Measurements from ENCODE around the gene OVCH1. TPM values are rescaled to one million over a fixed set of nuclear protein-coding genes. Genes with fewer than 3 reads are reported as not detected.

Gene OVCH1
- total RNA-seq, 1 experiment from 2014 or later, result 0.04 TPM

- POLR2A ChIA-PET, result no interaction called here
- Mint-ChIP-seq H3K4me1 (no peaks in the 10 kb centered on the region), H3K36me3 (no peaks in the 10 kb centered on the region), H3K4me3 (no peak overlapping the region), H3K27me3 (ENCODE audit: low read depth) (no peaks in the 10 kb centered on the region; the same call in 1 of the 2 replicates), H3K27ac (no peak overlapping the region), H3K9me3 (no peaks in the 10 kb centered on the region)
- TF ChIP-seq, protein P1, sequence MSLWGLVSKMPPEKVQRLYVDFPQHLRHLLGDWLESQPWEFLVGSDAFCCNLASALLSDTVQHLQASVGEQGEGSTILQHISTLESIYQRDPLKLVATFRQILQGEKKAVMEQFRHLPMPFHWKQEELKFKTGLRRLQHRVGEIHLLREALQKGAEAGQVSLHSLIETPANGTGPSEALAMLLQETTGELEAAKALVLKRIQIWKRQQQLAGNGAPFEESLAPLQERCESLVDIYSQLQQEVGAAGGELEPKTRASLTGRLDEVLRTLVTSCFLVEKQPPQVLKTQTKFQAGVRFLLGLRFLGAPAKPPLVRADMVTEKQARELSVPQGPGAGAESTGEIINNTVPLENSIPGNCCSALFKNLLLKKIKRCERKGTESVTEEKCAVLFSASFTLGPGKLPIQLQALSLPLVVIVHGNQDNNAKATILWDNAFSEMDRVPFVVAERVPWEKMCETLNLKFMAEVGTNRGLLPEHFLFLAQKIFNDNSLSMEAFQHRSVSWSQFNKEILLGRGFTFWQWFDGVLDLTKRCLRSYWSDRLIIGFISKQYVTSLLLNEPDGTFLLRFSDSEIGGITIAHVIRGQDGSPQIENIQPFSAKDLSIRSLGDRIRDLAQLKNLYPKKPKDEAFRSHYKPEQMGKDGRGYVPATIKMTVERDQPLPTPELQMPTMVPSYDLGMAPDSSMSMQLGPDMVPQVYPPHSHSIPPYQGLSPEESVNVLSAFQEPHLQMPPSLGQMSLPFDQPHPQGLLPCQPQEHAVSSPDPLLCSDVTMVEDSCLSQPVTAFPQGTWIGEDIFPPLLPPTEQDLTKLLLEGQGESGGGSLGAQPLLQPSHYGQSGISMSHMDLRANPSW (CRISPR knock-in tag; conservative IDR thresholded peaks at IDR 0.05; ENCODE audit: low read depth), result no peak
- TF ChIP-seq ETV6 (CRISPR knock-in tag; IDR thresholded peaks at IDR 0.05) (no peak), ZNF425 (CRISPR knock-in tag; conservative IDR thresholded peaks at IDR 0.05) (no peak), CBFB (CRISPR knock-in tag; IDR thresholded peaks at IDR 0.05; ENCODE audit: low read depth) (no peak), HMGA2 (CRISPR knock-in tag; IDR thresholded peaks at IDR 0.05) (no peak)
- CTCF ChIA-PET, result no interaction called here
- ATAC-seq (no peak), DNase-seq (ENCODE audit: low spot score) (no peak)
Observed at GRCh38 chr12:29448157-29448556, 49.3 kb downstream of the OVCH1 start.

DNA sequence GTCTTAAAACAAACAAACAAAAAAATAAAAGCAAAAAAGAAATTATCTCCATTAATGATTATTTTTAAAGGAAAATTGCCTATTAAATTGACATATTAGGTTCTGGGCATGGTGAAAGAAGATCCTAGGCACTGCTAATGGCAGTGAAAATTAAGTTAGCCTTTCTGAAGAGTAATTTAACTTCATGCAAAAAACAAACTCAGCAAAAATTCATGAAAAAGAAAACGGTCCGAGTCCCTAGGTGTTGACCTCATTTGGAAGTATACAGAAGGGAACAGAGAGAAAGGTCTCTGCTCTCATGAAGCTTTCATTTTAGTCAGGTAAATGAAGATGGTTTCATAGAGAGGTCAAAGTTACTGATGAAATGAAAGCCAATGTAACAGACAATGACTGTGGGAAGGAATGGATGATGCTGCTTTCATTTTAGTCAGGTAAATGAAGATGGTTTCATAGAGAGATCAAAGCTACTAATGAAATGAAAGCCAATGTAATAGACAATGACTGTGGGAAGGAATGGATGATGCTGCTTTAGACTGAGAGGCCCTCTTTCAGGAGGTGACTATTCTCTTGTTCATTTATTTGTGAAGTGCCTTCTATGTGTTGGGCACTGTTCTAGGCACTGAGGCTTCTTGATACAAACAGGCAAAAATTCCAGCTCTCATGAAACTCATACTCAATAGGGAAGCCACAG is 50.1 kb downstream of the OVCH1 start:
- DNase-seq (ENCODE audit: low spot score) (no peak), ATAC-seq (no peak)
- ChIA-PET CTCF (no interaction called here), POLR2A (no interaction called here)
- H3K9me3 Mint-ChIP-seq, result no peaks in the 10 kb centered on the region
- no peaks in the 10 kb centered on the region for H3K36me3 Mint-ChIP-seq
- no peaks in the 10 kb centered on the region for H3K4me1 Mint-ChIP-seq
- no peak overlapping the region for H3K4me3 Mint-ChIP-seq
- H3K27me3 Mint-ChIP-seq (ENCODE audit: low read depth), result no peaks in the 10 kb centered on the region; the same call in 1 of the 2 replicates
- H3K27ac Mint-ChIP-seq, result no peak overlapping the region
- TF ChIP-seq MYBL2 (CRISPR knock-in tag; IDR thresholded peaks at IDR 0.05) (no peak), NFATC4 (CRISPR knock-in tag; IDR thresholded peaks at IDR 0.05) (no peak), JUN (CRISPR knock-in tag; IDR thresholded peaks at IDR 0.05) (no peak), ELF4 (CRISPR knock-in tag; IDR thresholded peaks at IDR 0.05; ENCODE audit: low read depth) (no peak), TP53 (CRISPR knock-in tag; IDR thresholded peaks at IDR 0.05) (no peak), ATF6 (CRISPR knock-in tag; IDR thresholded peaks at IDR 0.05) (no peak), GRHL2 (CRISPR knock-in tag; IDR thresholded peaks at IDR 0.05; ENCODE audit: insufficient replicate concordance, severe bottlenecking) (no peak), ZBTB43 (CRISPR knock-in tag; IDR thresholded peaks at IDR 0.05) (no peak)
- TF ChIP-seq, protein P2, sequence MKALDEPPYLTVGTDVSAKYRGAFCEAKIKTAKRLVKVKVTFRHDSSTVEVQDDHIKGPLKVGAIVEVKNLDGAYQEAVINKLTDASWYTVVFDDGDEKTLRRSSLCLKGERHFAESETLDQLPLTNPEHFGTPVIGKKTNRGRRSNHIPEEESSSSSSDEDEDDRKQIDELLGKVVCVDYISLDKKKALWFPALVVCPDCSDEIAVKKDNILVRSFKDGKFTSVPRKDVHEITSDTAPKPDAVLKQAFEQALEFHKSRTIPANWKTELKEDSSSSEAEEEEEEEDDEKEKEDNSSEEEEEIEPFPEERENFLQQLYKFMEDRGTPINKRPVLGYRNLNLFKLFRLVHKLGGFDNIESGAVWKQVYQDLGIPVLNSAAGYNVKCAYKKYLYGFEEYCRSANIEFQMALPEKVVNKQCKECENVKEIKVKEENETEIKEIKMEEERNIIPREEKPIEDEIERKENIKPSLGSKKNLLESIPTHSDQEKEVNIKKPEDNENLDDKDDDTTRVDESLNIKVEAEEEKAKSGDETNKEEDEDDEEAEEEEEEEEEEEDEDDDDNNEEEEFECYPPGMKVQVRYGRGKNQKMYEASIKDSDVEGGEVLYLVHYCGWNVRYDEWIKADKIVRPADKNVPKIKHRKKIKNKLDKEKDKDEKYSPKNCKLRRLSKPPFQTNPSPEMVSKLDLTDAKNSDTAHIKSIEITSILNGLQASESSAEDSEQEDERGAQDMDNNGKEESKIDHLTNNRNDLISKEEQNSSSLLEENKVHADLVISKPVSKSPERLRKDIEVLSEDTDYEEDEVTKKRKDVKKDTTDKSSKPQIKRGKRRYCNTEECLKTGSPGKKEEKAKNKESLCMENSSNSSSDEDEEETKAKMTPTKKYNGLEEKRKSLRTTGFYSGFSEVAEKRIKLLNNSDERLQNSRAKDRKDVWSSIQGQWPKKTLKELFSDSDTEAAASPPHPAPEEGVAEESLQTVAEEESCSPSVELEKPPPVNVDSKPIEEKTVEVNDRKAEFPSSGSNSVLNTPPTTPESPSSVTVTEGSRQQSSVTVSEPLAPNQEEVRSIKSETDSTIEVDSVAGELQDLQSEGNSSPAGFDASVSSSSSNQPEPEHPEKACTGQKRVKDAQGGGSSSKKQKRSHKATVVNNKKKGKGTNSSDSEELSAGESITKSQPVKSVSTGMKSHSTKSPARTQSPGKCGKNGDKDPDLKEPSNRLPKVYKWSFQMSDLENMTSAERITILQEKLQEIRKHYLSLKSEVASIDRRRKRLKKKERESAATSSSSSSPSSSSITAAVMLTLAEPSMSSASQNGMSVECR (CRISPR knock-in tag; IDR thresholded peaks at IDR 0.05; ENCODE audit: borderline replicate concordance), result no peak
- TF ChIP-seq, protein P3, sequence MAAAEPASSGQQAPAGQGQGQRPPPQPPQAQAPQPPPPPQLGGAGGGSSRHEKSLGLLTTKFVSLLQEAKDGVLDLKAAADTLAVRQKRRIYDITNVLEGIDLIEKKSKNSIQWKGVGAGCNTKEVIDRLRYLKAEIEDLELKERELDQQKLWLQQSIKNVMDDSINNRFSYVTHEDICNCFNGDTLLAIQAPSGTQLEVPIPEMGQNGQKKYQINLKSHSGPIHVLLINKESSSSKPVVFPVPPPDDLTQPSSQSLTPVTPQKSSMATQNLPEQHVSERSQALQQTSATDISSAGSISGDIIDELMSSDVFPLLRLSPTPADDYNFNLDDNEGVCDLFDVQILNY (CRISPR knock-in tag; IDR thresholded peaks at IDR 0.05), result no peak
- TF ChIP-seq, protein P4, sequence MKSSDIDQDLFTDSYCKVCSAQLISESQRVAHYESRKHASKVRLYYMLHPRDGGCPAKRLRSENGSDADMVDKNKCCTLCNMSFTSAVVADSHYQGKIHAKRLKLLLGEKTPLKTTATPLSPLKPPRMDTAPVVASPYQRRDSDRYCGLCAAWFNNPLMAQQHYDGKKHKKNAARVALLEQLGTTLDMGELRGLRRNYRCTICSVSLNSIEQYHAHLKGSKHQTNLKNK (CRISPR knock-in tag; IDR thresholded peaks at IDR 0.05), result no peak
